Measurements from ENCODE around the gene PABPN1. TPM values are rescaled to one million over a fixed set of nuclear protein-coding genes. Genes with fewer than 3 reads are reported as not detected.
"Not testable (repeated sequence)": the region's sequence is repeated elsewhere in the genome, so short reads cannot be mapped to it uniquely, and the experiment has no call there.

PABPN1 gene
- total RNA-seq, 1 experiment from 2014 or later = 109 TPM

DNA sequence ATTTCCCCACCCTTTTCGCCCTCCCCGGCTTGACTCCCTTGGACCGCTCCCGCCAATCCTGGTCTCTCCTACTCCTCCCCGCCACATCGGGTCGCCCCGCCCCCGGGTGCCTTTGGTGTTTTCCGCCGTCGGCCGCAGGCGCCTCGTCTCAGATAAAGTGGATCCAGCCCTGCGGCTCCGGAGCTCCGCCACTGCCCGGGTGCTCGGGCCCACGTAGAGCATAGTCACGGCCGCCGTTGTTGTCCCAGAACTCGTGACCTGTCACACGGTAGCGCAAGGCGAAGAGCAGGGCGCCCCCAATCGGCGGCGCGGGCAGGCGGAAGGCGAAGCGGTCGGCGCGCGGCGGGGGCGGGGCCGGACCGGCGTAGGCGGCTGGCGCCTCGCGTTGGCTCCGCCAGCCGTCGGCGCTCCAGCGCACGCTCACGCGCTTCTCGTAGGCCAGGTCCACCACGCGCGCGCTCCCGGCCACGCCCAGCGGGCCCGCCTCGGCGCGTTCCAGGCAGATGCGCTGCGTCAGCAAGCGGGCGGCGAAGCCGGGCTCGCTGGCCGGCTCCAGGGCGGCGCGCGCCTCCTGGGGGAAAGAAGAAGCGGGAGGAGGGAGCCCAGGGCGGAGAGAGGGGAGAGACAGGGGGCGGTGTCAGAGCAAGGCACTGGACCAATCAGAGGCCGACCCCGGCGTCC is 19.8 kb upstream of the PABPN1 start:
- DNase-seq (ENCODE audit: low spot score) = peak; percentile 94

DNA sequence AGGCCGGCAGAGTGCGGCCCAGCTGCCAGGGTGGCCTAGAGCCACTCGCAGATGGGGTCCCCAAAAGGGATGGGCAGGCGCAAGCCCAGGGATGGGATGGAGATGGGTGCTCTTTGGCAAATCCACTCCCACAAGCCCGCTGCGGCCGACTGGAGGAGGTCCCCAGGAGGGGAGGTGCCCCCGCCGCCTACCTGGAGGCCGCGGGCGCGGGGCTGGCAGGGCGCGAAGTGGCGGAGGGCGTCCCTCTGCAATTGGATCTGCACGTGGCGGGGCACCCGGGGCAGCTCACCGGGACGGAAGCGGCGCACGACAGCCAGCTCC is 19.3 kb upstream of the PABPN1 start:
- no peak for DNase-seq (ENCODE audit: low spot score)

DNA sequence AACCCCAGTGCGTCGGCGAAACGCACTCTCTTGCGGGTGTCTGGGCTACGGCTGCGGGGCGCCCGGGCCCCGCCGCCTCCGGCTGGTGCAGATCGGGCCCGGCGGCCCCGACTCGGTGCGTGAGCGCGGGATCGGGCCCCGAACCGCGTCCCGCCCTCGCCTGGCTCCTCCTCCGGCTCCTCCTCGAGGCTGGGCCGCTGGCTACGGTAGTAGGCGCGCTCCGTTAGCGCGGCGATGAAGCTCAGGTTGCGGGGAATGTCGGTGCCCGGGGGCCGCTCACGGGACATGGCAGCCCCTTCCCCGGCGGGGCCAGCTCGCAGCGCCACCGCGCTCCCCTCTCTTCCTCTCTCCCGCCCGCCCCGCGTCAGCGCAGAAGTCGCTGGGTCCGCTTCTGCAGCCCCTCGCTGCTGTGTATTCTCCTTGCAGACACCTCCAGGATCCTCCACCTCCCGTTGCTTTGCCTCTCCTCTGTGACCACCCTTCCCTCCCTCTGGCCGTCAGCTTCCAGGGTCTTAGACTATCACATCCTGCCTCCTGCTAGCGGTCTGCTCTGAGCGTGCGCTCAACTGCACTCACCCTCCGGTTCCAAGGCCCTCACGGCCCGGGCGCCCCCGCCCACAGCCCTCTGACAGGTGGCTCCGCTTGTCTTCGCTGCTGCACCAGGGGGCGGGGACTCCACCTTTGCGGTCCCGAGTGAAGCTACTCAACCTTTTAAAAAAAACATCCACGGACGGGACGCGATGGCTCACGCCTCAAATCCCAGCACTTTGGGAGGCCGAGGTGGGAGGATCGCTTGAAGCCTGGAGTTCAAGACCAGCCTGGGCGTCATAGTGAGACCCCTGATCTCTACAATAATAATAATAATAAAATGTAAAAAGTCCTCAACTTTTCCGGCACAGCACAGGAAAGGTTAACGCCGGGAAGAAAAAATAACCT is 18.7 kb upstream of the PABPN1 start, which contains the start of gene PPP1R3E:
Gene PPP1R3E, minus strand, starts transcription at position 570 of the 936 bp plus-strand sequence. Its CDS starts 283 bp downstream, at position 287.
- DNase-seq (ENCODE audit: low spot score) = no peak

GRCh38 chr14:23306412-23307145 is 14.7 kb upstream of the PABPN1 start, which contains the start of gene BCL2L2:
BCL2L2 (plus strand) TSS chr14:23306833; CDS start chr14:23307768, 935 bp downstream.
- DNase-seq (ENCODE audit: low spot score) = peak; percentile 86

GRCh38 chr14:23307146-23307530 is 14.1 kb upstream of the PABPN1 start:
- no peak for DNase-seq (ENCODE audit: low spot score)

DNA sequence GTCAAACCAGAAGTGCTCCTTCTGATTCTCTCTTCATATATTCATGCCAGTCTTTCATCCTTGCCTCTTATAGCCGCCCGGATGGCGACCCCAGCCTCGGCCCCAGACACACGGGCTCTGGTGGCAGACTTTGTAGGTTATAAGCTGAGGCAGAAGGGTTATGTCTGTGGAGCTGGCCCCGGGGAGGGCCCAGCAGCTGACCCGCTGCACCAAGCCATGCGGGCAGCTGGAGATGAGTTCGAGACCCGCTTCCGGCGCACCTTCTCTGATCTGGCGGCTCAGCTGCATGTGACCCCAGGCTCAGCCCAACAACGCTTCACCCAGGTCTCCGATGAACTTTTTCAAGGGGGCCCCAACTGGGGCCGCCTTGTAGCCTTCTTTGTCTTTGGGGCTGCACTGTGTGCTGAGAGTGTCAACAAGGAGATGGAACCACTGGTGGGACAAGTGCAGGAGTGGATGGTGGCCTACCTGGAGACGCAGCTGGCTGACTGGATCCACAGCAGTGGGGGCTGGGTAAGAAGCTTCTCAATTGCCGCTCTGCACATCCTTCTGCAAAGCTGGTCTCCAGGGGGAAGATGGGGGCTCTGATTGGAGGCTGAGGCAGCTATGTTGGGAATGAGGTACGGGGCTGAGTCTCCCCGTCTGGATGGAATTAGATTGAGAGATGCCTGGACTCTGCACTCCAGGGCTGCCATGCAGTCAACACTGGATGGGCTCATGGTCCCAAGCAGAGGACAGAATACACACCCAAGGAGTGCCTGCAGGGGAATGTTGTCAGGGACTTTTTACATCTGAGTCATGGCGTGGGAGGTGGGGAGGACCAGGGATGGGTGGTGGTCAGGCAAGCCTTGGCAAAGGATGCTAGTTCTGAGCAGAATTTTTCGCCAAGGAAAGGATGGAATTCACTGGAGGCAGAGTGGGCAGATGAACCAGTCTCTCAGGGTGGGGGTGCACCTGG is 13.3 kb upstream of the PABPN1 start:
- no peak for DNase-seq (ENCODE audit: low spot score)

DNA sequence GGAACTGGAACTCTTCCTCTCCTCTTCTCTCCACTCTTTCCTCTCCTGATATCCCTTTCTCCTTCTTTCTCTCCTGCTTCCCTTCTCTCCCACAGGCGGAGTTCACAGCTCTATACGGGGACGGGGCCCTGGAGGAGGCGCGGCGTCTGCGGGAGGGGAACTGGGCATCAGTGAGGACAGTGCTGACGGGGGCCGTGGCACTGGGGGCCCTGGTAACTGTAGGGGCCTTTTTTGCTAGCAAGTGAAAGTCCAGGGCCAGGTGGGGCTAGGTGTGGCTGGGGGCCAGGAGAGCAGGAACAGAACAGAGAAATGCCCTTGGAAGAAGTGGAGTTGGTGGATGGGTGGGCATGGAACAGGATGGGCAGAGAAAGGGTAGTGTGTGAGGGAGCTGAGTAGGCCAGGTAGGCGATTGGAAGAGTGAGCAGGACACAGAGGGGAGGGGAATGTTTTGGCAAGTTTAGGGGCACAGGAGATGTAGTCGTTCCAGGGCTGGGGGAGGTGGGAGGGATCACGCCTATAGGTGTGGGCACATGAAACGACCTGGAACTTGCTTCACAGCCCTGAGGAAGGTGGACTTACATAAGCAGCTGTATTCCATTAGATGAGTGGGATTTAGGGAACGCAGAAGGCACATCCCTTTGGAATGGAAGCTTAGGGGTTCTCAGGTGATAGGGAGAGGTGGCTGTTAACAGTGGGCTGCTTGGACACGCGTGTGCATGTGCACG is 12.4 kb upstream of the PABPN1 start:
- no peak for DNase-seq (ENCODE audit: low spot score)

DNA sequence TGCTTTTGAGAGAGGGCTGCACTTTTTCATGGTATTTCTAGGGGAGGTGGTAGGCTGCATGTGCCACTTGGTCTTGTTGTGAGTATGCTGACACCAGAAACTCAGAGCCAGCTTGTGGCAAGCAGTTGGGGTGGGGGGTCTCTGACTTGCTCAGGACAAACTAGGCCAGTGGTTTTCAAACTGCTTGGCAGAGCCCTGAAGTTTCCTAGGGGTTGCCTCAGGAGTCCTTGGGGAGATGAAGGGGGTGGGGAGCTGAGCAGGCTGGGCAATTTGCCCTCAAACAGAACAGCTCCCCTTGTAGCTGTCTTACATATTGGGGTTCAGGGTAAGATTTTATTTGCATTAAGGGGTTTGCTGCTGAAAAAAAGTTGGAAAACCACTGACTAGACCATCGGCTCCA is 10.7 kb upstream of the PABPN1 start:
- no peak for DNase-seq (ENCODE audit: low spot score)

GRCh38 chr14:23316300-23316699 is 5.0 kb upstream of the PABPN1 start:
- DNase-seq (ENCODE audit: low spot score) = no peak

GRCh38 chr14:23319746-23320583 is 1.3 kb upstream of the PABPN1 start:
- DNase-seq (ENCODE audit: low spot score) = no peak

DNA sequence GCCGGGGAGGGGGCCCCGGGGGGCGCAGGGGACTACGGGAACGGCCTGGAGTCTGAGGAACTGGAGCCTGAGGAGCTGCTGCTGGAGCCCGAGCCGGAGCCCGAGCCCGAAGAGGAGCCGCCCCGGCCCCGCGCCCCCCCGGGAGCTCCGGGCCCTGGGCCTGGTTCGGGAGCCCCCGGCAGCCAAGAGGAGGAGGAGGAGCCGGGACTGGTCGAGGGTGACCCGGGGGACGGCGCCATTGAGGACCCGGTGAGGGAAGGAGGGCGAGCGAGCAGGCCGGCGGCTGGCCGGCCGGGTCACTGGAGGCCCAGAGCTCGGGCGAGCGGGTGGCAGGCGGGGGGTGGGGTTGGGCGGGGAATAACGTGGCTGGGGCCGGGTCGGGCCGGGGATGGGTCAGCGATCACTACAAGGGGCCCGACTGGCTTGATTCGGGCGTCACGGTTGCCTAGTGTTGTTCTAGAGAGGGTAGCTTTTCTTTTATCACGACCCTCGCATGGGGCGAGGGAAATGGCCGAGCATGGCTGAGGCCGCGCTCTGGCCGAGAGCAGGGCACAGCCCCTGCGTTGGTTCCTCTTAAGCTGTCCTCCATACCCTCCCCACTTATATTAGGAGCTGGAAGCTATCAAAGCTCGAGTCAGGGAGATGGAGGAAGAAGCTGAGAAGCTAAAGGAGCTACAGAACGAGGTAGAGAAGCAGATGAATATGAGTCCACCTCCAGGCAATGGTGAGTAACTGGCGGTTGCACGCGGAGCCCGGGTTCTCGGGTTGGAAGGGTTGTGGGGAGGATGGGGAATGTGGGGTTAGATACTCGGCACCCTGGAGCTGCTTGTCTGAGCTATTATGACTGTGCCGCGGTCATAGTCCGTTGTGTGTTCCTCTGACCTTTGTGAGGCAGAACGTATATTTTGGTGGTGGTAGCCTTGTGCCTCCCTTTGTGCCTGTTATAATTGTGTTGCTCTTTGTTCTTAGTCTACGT is 603 bp downstream of the PABPN1 start:
- DNase-seq (ENCODE audit: low spot score) = no peak

- no peak for DNase-seq (ENCODE audit: low spot score)
Observed at GRCh38 chr14:23322568-23323517, 1.6 kb downstream of the PABPN1 start.

DNA sequence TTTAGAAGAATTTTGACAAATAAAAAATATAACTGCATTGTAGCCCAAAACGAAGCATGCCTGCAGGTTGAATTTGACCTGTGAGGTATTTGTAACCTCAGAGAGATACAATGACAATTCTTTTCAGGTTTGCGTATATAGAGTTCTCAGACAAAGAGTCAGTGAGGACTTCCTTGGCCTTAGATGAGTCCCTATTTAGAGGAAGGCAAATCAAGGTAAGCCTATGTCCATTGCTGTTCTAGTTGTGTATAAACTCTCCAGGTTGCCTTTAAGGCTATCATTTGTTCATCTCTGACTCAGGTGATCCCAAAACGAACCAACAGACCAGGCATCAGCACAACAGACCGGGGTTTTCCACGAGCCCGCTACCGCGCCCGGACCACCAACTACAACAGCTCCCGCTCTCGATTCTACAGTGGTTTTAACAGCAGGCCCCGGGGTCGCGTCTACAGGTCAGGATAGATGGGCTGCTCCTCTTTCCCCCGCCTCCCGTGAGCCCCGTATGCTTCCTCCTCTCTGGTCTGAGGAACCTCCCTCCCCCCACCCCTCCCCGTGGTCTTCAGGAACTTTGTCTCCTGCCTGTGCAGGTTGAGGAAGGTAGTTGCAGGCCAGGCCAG is 2.7 kb downstream of the PABPN1 start:
- DNase-seq (ENCODE audit: low spot score) = no peak

GRCh38 chr14:23324455-23324846 is 3.2 kb downstream of the PABPN1 start:
- no peak for DNase-seq (ENCODE audit: low spot score)

DNA sequence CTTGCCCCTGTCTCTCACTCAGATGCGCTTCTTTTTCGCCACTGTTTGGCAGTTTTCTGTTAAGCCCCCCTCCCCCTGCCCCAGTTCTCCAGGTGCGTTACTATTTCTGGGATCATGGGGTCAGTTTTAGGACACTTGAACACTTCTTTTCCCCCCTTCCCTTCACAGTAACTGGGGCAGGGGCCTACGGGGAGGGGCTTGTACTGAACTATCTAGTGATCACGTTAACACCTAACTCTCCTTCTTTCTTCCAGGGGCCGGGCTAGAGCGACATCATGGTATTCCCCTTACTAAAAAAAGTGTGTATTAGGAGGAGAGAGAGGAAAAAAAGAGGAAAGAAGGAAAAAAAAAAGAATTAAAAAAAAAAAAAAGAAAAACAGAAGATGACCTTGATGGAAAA is 3.7 kb downstream of the PABPN1 start:
- DNase-seq (ENCODE audit: low spot score) = no peak

DNA sequence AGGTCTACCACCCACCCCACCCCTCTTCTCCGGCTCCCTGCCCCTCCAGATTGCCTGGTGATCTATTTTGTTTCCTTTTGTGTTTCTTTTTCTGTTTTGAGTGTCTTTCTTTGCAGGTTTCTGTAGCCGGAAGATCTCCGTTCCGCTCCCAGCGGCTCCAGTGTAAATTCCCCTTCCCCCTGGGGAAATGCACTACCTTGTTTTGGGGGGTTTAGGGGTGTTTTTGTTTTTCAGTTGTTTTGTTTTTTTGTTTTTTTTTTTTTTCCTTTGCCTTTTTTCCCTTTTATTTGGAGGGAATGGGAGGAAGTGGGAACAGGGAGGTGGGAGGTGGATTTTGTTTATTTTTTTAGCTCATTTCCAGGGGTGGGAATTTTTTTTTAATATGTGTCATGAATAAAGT is 4.5 kb downstream of the PABPN1 start:
- DNase-seq (ENCODE audit: low spot score) = not testable (repeated sequence)

Measured in H4 (cell line).